DND-41 (cell line): ENCODE results near the gene ASB4.

ENCODE experiments used
- ATAC-seq: fragments of 200-7000 bp; cut with Tn5 transposase; 3 replicates; pipeline ENCODE4 v1.9.1; 2021; ENCODE audit warnings: low read depth; ENCODE audit not compliant: insufficient read depth
- DNase-seq: peaks from one replicate; pipeline ENCODE4 v3.0.0-alpha.2; 2020
- H2AFZ ChIP-seq: 2 replicates; pipeline ENCODE4 v1.6.0; 2012; ENCODE audit warnings: low read depth, low read length
- H3K27ac ChIP-seq: 2 replicates; pipeline ENCODE4 v1.5.1; 2012; ENCODE audit warnings: low read length, inconsistent platforms
- H3K27me3 ChIP-seq: fragments of 200-600 bp; sonication (generic); 2 replicates; pipeline ENCODE4 v1.6.0; 2012; ENCODE audit warnings: low read length, mild to moderate bottlenecking, inconsistent platforms; ENCODE audit not compliant: insufficient read depth, poor library complexity
- H3K36me3 ChIP-seq: 2 replicates; pipeline ENCODE4 v1.5.1; 2012; ENCODE audit warnings: low read length, inconsistent platforms; ENCODE audit not compliant: insufficient read depth
- H3K4me1 ChIP-seq: 2 replicates; pipeline ENCODE4 v1.5.1; 2012; ENCODE audit warnings: mild to moderate bottlenecking, low read length; ENCODE audit not compliant: insufficient read depth
- H3K4me2 ChIP-seq: 2 replicates; pipeline ENCODE4 v1.6.0; 2012; ENCODE audit warnings: mild to moderate bottlenecking, moderate library complexity, low read length, inconsistent platforms; ENCODE audit not compliant: insufficient read depth
- H3K4me3 ChIP-seq, 2 experiments: fragments of 200-600 bp in 1 of 2; shearing (Covaris generic) in 1 of 2; 2 replicates each; pipeline ENCODE4 v1.5.1; 2012 to 2016; ENCODE audit warnings: inconsistent platforms in 2 of 2, low read length in 2 of 2, mild to moderate bottlenecking in 2 of 2, low read depth in 1 of 2, moderate library complexity in 1 of 2
- H3K79me2 ChIP-seq: 2 replicates; pipeline ENCODE4 v1.6.0; 2012; ENCODE audit warnings: low read length, inconsistent platforms; ENCODE audit not compliant: insufficient read depth
- H3K9ac ChIP-seq: 2 replicates; pipeline ENCODE4 v1.6.0; 2012; ENCODE audit warnings: low read depth, mild to moderate bottlenecking, inconsistent platforms, low read length, moderate library complexity
- H3K9me3 ChIP-seq: 2 replicates; pipeline ENCODE4 v1.5.1; 2012; ENCODE audit warnings: low read length, moderate library complexity, mild to moderate bottlenecking, inconsistent platforms; ENCODE audit not compliant: insufficient read depth, severe bottlenecking
- H4K20me1 ChIP-seq: 2 replicates; pipeline ENCODE4 v1.6.0; 2012; ENCODE audit warnings: low read length; ENCODE audit not compliant: insufficient read depth
- EZH2 ChIP-seq: IDR thresholded peaks from 3 replicates; pipeline ENCODE4 v1.6.1; 2012; ENCODE audit warnings: borderline replicate concordance, low read depth, mild to moderate bottlenecking, moderate library complexity, low read length, inconsistent platforms; ENCODE audit not compliant: severe bottlenecking
- TF ChIP-seq, protein P1 (sequence below): IDR thresholded peaks from 2 replicates; pipeline ENCODE4 v1.5.1; 2012; ENCODE audit warnings: borderline replicate concordance, low read length, moderate library complexity, mild to moderate bottlenecking; ENCODE audit not compliant: poor library complexity, severe bottlenecking; ENCODE audit errors: extremely low read depth

Gene ASB4

DNA sequence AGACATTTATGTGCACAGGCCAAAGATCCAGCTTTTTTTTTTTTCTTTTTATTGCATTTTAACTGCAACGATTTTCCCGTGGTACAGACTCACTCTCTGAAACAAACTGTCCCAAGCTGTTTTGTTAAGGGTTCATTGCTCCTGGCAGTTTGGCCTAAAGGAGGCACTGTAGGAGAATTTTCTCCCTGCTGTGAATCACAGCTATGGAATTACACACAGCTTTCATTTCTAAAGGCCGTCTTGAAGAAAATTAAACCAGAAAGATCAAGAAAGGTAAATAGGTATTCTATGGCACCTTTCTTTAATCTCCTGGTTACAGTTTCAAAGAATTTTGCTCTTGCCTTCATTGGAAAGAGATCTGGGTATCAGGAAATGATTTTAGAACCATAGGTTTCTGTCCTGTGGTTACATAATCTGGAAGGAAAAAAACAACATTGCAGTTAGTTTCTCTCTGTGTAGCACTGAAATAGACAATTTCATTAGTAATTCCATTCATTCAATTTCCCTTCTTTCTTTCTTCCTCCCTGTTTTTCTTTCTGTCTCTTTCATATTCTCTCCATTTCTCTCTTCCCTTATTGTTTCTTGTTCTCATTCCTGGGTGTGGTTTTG, 59.4 kb downstream of the ASB4 start:
- Histone ChIP-seq H3K27ac (no peak overlapping the region), H3K9ac (no peak overlapping the region), H3K9me3 (no peaks in the 10 kb centered on the region), H3K4me1 (no peaks in the 10 kb centered on the region; the same call in 1 of the 2 replicates), H3K27me3 (no peaks in the 10 kb centered on the region), H2AFZ (no peak overlapping the region), H3K4me2 (no peak overlapping the region), H3K4me3 (no peak overlapping the region), H3K79me2 (no peaks in the 10 kb centered on the region), H3K36me3 (no peaks in the 10 kb centered on the region), H4K20me1 (no peaks in the 10 kb centered on the region)
- DNase-seq (no peak), ATAC-seq (no peak)
- no peak for TF ChIP-seq EZH2
- TF ChIP-seq, protein P1, sequence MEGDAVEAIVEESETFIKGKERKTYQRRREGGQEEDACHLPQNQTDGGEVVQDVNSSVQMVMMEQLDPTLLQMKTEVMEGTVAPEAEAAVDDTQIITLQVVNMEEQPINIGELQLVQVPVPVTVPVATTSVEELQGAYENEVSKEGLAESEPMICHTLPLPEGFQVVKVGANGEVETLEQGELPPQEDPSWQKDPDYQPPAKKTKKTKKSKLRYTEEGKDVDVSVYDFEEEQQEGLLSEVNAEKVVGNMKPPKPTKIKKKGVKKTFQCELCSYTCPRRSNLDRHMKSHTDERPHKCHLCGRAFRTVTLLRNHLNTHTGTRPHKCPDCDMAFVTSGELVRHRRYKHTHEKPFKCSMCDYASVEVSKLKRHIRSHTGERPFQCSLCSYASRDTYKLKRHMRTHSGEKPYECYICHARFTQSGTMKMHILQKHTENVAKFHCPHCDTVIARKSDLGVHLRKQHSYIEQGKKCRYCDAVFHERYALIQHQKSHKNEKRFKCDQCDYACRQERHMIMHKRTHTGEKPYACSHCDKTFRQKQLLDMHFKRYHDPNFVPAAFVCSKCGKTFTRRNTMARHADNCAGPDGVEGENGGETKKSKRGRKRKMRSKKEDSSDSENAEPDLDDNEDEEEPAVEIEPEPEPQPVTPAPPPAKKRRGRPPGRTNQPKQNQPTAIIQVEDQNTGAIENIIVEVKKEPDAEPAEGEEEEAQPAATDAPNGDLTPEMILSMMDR = peak; percentile 37

DNA sequence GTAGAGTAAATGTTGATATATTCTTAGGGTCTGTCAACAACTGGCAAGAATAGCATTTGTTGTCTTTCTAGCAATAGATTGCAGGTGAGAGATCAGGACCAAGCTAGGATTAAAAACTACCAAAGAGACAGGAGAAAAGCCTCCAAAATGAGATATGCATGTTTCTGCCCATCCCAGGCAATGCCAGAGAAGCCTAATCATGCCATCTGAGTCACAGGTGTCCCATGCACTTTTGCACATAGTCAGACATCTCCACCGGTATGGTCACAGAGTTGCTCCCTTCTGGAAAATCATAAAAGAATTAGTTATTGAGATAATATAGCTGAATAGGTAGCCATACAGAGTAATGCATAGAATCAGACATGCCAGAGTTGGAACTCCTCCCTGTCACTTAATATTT, 59.9 kb downstream of the ASB4 start:
- H3K4me3 ChIP-seq = no peak overlapping the region
- TF ChIP-seq EZH2 = no peak
- TF ChIP-seq, protein P1 = no peak
- no peaks in the 10 kb centered on the region for H3K79me2 ChIP-seq
- no peak overlapping the region for H3K27ac ChIP-seq
- H3K9me3 ChIP-seq = no peaks in the 10 kb centered on the region
- no peaks in the 10 kb centered on the region for H4K20me1 ChIP-seq
- H3K4me1 ChIP-seq = no peaks in the 10 kb centered on the region; the same call in 1 of the 2 replicates
- H3K36me3 ChIP-seq = no peaks in the 10 kb centered on the region
- no peak overlapping the region for H3K4me2 ChIP-seq
- ATAC-seq = no peak
- no peak overlapping the region for H2AFZ ChIP-seq
- H3K27me3 ChIP-seq = no peaks in the 10 kb centered on the region
- no peak for DNase-seq
- no peak overlapping the region for H3K9ac ChIP-seq

DNA sequence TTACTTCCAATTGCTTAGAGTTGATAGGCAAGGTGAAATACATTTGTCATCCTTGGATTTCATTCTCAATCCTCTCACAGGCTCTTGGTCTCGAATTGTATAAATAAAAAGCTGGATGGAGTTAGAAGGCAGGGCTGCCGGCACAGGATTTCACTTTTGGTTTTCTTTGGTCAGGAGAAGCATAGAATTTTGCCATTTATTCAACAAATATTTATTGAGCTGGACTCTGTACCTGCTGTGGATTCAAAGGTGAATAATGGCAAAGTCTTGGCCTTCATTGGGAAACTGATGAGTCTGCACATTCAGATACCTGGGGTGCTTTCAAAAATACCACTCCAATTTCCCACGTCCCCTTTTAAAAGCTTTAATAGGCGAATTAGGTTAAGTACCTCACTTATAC, 60.9 kb downstream of the ASB4 start:
- H3K4me2 ChIP-seq = no peak overlapping the region
- H3K79me2 ChIP-seq = no peaks in the 10 kb centered on the region
- no peaks in the 10 kb centered on the region for H4K20me1 ChIP-seq
- no peak overlapping the region for H3K27ac ChIP-seq
- H3K27me3 ChIP-seq = no peaks in the 10 kb centered on the region
- no peak overlapping the region for H3K4me3 ChIP-seq
- H3K36me3 ChIP-seq = no peaks in the 10 kb centered on the region
- H3K9me3 ChIP-seq = no peaks in the 10 kb centered on the region
- no peak for ATAC-seq
- DNase-seq = no peak
- TF ChIP-seq, protein P1 = no peak
- TF ChIP-seq EZH2 = no peak
- no peaks in the 10 kb centered on the region; the same call in 1 of the 2 replicates for H3K4me1 ChIP-seq
- H2AFZ ChIP-seq = no peak overlapping the region
- H3K9ac ChIP-seq = no peak overlapping the region
